HepG2 (cell line): Measurements from ENCODE around the gene NRSN2. TPM values are rescaled to one million over a fixed set of nuclear protein-coding genes. Genes with fewer than 3 reads are reported as not detected.
A peak's percentile ranks its signal among the peaks of the same experiment; 100 is the strongest.

Experiments
- AHDC1 ChIP-seq: sonication (generic); formaldehyde crosslinking; IDR thresholded peaks from 2 replicates; pipeline ENCODE4 v1.5.1; 2020; ENCODE audit warnings: mild to moderate bottlenecking, missing genetic modification reagents, borderline replicate concordance
- CBX2 ChIP-seq, 2 experiments: fragments of 200-600 bp in 1 of 2; sonication (generic); formaldehyde crosslinking in 1 of 2; IDR thresholded peaks; 2 replicates each; pipeline versions ENCODE4 v1.7.0 to v1.8.1; 2018 to 2022; ENCODE audit warnings: low read depth in 2 of 2, low read length in 1 of 2, mild to moderate bottlenecking in 1 of 2, missing genetic modification reagents in 1 of 2
- FIP1L1 ChIP-seq: fragments of 200-400 bp; formaldehyde crosslinking; IDR thresholded peaks from 2 replicates; pipeline ENCODE4 v1.6.1; 2018; ENCODE audit warnings: low read depth, mild to moderate bottlenecking, low read length, moderate library complexity, borderline replicate concordance; ENCODE audit not compliant: insufficient read depth
- KAT8 ChIP-seq: IDR thresholded peaks from 2 replicates; pipeline ENCODE4 v1.6.1; 2016; ENCODE audit warnings: missing genetic modification reagents, missing compliant biosample characterization
- NKX3-1 ChIP-seq: sonication (generic); formaldehyde crosslinking; IDR thresholded peaks from 2 replicates; pipeline ENCODE4 v1.5.0; 2020; ENCODE audit warnings: missing genetic modification reagents
- PREB ChIP-seq: sonication (generic); formaldehyde crosslinking; IDR thresholded peaks from 2 replicates; pipeline ENCODE4 v1.4.0; 2020; ENCODE audit warnings: missing genetic modification reagents
- ZNF44 ChIP-seq: sonication (generic); formaldehyde crosslinking; IDR thresholded peaks from 2 replicates; pipeline ENCODE4 v1.5.1; 2020; ENCODE audit warnings: mild to moderate bottlenecking, missing genetic modification reagents
- ZNF530 ChIP-seq: sonication (generic); formaldehyde crosslinking; IDR thresholded peaks from 2 replicates; pipeline ENCODE4 v1.5.0; 2020; ENCODE audit warnings: low read depth, mild to moderate bottlenecking, missing genetic modification reagents
- ZNF558 ChIP-seq: sonication (generic); formaldehyde crosslinking; IDR thresholded peaks from 2 replicates; pipeline ENCODE4 v1.9.0; 2022; ENCODE audit warnings: mild to moderate bottlenecking, missing genetic modification reagents, borderline replicate concordance
- ZNF614 ChIP-seq: IDR thresholded peaks from 2 replicates; pipeline ENCODE4 v1.6.1; 2018; ENCODE audit warnings: missing biosample characterization, missing genetic modification reagents, inconsistent platforms, borderline replicate concordance
- ZNF878 ChIP-seq: sonication (generic); formaldehyde crosslinking; IDR thresholded peaks from 2 replicates; pipeline ENCODE4 v1.8.1; 2023; ENCODE audit warnings: mild to moderate bottlenecking, missing genetic modification reagents, moderate library complexity
- polyA plus RNA-seq, 8 experiments: library from polyadenylated mRNA; depleted of rRNA in 3 of 8; stranded (reverse) in 7 of 8; unstranded in 1 of 8; fragments of >200 nt; fragmentation: Illumina TruSeq in 4 of 8; extraction: Trizol in 4 of 8; gene quantifications; 2 replicates each; pipeline versions ENCODE4 v1.2.1 to v1.2.3, GENCODE V29; 2011 to 2016; ENCODE audit warnings: low read depth in 4 of 8, missing spikeins in 1 of 8, mixed read lengths in 1 of 8; ENCODE audit not compliant: insufficient read depth in 1 of 8
- total RNA-seq, 5 experiments: library from RNA; depleted of rRNA; stranded (reverse); fragments of >200 nt; fragmentation: Illumina TruSeq; extraction: Trizol; gene quantifications; 2 replicates each; pipeline ENCODE4 v1.2.3, GENCODE V29; 2016; ENCODE audit warnings: low read depth in 1 of 5
- TF ChIP-seq, protein P1 (sequence below): IDR thresholded peaks from 2 replicates; pipeline ENCODE4 v1.6.1; 2016; ENCODE audit warnings: mild to moderate bottlenecking, missing biosample characterization, missing genetic modification reagents
- TF ChIP-seq, protein P2 (sequence below): sonication (generic); formaldehyde crosslinking; conservative IDR thresholded peaks from 2 replicates; pipeline ENCODE4 v1.4.0; 2020; ENCODE audit warnings: missing genetic modification reagents
- TF ChIP-seq, protein P3 (sequence below): sonication (generic); formaldehyde crosslinking; IDR thresholded peaks from 2 replicates; pipeline ENCODE4 v1.5.1; 2020; ENCODE audit warnings: mild to moderate bottlenecking, missing genetic modification reagents

NRSN2 gene
- total and polyA plus RNA-seq, 2 of the 13 experiments (the other 11 are each of a cell fraction or from before 2014, with no cell fraction given): 32.3 to 49.4 TPM

DNA sequence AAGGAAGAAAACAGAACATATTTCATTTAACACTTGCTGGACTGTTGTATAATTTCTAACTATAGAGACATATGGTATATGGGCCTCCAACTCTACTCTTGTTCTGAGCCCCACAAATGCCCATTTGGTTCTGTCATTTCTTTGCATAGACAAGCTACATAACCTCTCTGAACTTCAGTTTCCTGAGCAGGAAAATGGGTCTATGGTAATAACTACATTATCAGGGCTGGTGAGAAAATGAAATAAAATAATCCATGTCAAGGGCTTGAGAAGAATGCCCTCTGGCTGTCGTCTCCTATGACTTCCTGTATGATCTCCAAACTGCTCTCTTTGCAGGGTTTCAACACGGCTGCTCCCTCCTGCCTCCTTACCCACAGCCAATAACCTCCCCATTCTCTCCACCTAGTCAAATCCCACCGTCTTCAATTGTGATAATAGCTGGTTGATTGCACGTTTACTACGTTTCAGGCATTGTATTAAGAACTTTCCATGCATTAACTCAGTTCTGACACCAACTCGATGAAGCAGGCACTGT is 37.5 kb upstream of the NRSN2 start (continued):
- TF ChIP-seq, protein P1, sequence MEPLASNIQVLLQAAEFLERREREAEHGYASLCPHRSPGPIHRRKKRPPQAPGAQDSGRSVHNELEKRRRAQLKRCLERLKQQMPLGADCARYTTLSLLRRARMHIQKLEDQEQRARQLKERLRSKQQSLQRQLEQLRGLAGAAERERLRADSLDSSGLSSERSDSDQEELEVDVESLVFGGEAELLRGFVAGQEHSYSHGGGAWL (CRISPR knock-in tag): no peak
- TF ChIP-seq FIP1L1 (no peak), ZNF530 (CRISPR knock-in tag) (no peak), ZNF558 (CRISPR knock-in tag) (no peak), CBX2 (IDR thresholded peaks at IDR 0.05; ENCODE audit: low read depth, low read length) (no peak), CBX2 (CRISPR knock-in tag; IDR thresholded peaks at IDR 0.05; ENCODE audit: low read depth) (no peak), ZNF614 (no peak), ZNF44 (CRISPR knock-in tag) (0 out of 2 replicates have a peak, but pooled peaks have one; percentile 13), ZNF878 (CRISPR knock-in tag) (no peak), PREB (CRISPR knock-in tag) (no peak), KAT8 (peak; percentile 36; the same call in 1 of the 2 replicates), NKX3-1 (CRISPR knock-in tag) (no peak), AHDC1 (CRISPR knock-in tag) (no peak)
- TF ChIP-seq, protein P2, sequence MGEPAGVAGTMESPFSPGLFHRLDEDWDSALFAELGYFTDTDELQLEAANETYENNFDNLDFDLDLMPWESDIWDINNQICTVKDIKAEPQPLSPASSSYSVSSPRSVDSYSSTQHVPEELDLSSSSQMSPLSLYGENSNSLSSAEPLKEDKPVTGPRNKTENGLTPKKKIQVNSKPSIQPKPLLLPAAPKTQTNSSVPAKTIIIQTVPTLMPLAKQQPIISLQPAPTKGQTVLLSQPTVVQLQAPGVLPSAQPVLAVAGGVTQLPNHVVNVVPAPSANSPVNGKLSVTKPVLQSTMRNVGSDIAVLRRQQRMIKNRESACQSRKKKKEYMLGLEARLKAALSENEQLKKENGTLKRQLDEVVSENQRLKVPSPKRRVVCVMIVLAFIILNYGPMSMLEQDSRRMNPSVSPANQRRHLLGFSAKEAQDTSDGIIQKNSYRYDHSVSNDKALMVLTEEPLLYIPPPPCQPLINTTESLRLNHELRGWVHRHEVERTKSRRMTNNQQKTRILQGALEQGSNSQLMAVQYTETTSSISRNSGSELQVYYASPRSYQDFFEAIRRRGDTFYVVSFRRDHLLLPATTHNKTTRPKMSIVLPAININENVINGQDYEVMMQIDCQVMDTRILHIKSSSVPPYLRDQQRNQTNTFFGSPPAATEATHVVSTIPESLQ: no peak; the same call in 1 of the 2 replicates
- TF ChIP-seq, protein P3, sequence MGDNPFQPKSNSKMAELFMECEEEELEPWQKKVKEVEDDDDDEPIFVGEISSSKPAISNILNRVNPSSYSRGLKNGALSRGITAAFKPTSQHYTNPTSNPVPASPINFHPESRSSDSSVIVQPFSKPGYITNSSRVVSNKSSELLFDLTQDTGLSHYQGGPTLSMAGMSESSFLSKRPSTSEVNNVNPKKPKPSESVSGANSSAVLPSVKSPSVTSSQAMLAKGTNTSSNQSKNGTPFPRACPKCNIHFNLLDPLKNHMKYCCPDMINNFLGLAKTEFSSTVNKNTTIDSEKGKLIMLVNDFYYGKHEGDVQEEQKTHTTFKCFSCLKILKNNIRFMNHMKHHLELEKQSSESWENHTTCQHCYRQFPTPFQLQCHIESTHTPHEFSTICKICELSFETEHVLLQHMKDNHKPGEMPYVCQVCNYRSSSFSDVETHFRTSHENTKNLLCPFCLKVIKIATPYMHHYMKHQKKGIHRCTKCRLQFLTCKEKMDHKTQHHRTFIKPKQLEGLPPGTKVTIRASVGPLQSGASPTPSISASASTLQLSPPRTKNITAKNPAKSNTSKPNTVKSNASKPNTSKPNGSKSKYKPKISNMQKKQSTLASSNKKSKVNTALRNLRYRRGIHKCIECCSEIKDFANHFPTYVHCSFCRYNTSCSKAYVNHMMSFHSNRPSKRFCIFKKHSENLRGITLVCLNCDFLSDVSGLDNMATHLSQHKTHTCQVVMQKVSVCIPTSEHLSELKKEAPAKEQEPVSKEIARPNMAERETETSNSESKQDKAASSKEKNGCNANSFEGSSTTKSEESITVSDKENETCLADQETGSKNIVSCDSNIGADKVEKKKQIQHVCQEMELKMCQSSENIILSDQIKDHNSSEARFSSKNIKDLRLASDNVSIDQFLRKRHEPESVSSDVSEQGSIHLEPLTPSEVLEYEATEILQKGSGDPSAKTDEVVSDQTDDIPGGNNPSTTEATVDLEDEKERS (CRISPR knock-in tag): no peak
